ENCODE measurements around the gene REV3L. TPM values are rescaled to one million over a fixed set of nuclear protein-coding genes. Genes with fewer than 3 reads are reported as not detected.

The REV3L gene
- total and polyA plus RNA-seq, 9 of the 15 experiments (the other 6 are each of a cell fraction or from before 2014, with no cell fraction given): 5.5 to 24.4 (median 14.4) TPM

DNA sequence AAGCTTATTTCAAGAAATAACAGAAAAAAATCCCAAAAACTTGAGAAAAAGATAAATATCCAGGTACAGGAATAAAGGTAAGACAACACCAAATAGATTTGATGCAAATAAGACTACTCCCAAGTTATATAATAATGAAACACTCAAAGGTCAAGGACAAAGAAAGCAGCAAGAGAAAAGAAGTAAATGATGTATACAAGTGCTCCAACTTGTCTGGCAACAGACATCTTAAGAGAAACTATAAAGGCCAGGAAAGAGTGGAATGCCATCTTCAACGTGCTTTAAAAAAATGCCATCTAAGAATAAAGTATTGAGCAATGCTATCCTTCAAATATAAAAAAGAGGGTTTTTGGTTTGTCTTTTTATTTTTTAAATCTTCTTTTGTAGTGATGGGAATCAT is 54.2 kb downstream of the REV3L start:
- ChIA-PET CTCF (ENCODE audit: low intra/inter-chr PET ratio) (no interaction called here), POLR2A (no interaction called here)
- H4K20me1 ChIP-seq (replicated peaks; ENCODE audit: control insufficient read depth, insufficient read depth, low read length): no peaks in the 10 kb centered on the region
- no peak overlapping the region for H3K9ac ChIP-seq (ENCODE audit: insufficient read depth in 1 of 2, low read depth in 2 of 2, low read length in 2 of 2)
- DNase-seq (ENCODE audit: extremely low read depth in 1 of 4, low spot score in 3 of 4): no peak
- FAIRE-seq: no peak
- WGBS (ENCODE audit: insufficient coverage, low coverage, missing lambda C conversion rate): 67% methylated on average over 1 of the region's 1 CpG
- peaks cover 4% of the 10 kb centered on the region; the same call in 1 of the 2 replicates for H3K9me3 ChIP-seq (replicated peaks; ENCODE audit: control insufficient read depth, insufficient read depth, low read depth, low read length)
- in situ Hi-C loops (cut with MboI) (no loop called here), intact Hi-C loops (cut with micrococcal nuclease) (no loop called here)
- no peak for ATAC-seq
- H3K79me2 ChIP-seq (ENCODE audit: control insufficient read depth, insufficient read depth, low read length): peaks cover 82% of the 10 kb centered on the region
- BruUV-seq (replicated peaks): no TSS peak
- H3K27me3 ChIP-seq (ENCODE audit: control insufficient read depth in 2 of 2, insufficient read depth in 2 of 2, low read length in 2 of 2): no peaks in the 10 kb centered on the region
- H2AFZ ChIP-seq (ENCODE audit: low read depth, low read length): no peak overlapping the region
- H3K4me2 ChIP-seq (ENCODE audit: insufficient read depth, low read length): no peak overlapping the region
- H3K36me3 ChIP-seq (ENCODE audit: control insufficient read depth, insufficient read depth, low read length): 0 out of 3 replicates have a peak, but pooled peaks cover 2% of the 10 kb centered on the region
- H3K9me1 ChIP-seq (ENCODE audit: control insufficient read depth, insufficient read depth, low read length): peaks cover 3% of the 10 kb centered on the region
- peaks cover 8 to 10% of the 10 kb centered on the region in 2 experiments for H3K4me1 ChIP-seq (replicated peaks in 1 of 2; ENCODE audit: control insufficient read depth in 2 of 2, insufficient read depth in 2 of 2, low read length in 2 of 2)
- no peak overlapping the region for H3K27ac ChIP-seq (ENCODE audit: extremely low read depth, low read depth, low read length)
- H3K4me3 ChIP-seq: no peak overlapping the region
- TF ChIP-seq ZBTB11 (CRISPR knock-in tag; IDR thresholded peaks at IDR 0.05) (no peak), IRF2 (CRISPR knock-in tag; IDR thresholded peaks at IDR 0.05) (no peak), CHCHD3 (CRISPR knock-in tag; IDR thresholded peaks at IDR 0.05) (no peak), ZNF197 (CRISPR knock-in tag; IDR thresholded peaks at IDR 0.05; ENCODE audit: low read depth) (no peak), ZNF778 (CRISPR knock-in tag; IDR thresholded peaks at IDR 0.05) (no peak), ZNF232 (CRISPR knock-in tag; IDR thresholded peaks at IDR 0.05) (no peak), CBX3 (IDR thresholded peaks at IDR 0.05; ENCODE audit: borderline replicate concordance in 1 of 2, low read length in 2 of 2) (peak in 1 of 2 experiments; percentile 90; a peak in 2 of 3 replicates), PCBP2 (IDR thresholded peaks at IDR 0.05; ENCODE audit: low read depth, low read length, poor library complexity, severe bottlenecking) (no peak), SREBF1 (IDR thresholded peaks at IDR 0.05; ENCODE audit: borderline replicate concordance, low read depth, low read length) (no peak), HBP1 (CRISPR knock-in tag; IDR thresholded peaks at IDR 0.05) (no peak), KDM1A (IDR thresholded peaks at IDR 0.05) (no peak), ZKSCAN3 (CRISPR knock-in tag; IDR thresholded peaks at IDR 0.05) (no peak), NBN (IDR thresholded peaks at IDR 0.05; ENCODE audit: low read depth) (no peak)
- TF ChIP-seq, protein P1, sequence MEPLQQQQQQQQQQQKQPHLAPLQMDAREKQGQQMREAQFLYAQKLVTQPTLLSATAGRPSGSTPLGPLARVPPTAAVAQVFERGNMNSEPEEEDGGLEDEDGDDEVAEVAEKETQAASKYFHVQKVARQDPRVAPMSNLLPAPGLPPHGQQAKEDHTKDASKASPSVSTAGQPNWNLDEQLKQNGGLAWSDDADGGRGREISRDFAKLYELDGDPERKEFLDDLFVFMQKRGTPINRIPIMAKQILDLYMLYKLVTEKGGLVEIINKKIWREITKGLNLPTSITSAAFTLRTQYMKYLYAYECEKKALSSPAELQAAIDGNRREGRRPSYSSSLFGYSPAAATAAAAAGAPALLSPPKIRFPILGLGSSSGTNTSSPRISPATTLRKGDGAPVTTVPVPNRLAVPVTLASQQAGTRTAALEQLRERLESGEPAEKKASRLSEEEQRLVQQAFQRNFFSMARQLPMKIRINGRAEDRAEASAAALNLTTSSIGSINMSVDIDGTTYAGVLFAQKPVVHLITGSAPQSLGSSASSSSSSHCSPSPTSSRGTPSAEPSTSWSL (CRISPR knock-in tag; IDR thresholded peaks at IDR 0.05; ENCODE audit: borderline replicate concordance): no peak
- TF ChIP-seq, protein P2, sequence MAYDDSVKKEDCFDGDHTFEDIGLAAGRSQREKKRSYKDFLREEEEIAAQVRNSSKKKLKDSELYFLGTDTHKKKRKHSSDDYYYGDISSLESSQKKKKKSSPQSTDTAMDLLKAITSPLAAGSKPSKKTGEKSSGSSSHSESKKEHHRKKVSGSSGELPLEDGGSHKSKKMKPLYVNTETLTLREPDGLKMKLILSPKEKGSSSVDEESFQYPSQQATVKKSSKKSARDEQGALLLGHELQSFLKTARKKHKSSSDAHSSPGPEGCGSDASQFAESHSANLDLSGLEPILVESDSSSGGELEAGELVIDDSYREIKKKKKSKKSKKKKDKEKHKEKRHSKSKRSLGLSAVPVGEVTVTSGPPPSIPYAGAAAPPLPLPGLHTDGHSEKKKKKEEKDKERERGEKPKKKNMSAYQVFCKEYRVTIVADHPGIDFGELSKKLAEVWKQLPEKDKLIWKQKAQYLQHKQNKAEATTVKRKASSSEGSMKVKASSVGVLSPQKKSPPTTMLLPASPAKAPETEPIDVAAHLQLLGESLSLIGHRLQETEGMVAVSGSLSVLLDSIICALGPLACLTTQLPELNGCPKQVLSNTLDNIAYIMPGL (CRISPR knock-in tag; IDR thresholded peaks at IDR 0.05): no peak
